H1 (cell line): ENCODE measurements around the gene NKAIN4.

Experiments
- ASH2L ChIP-seq: fragments of 200-600, 300-600 bp; sonication (generic); IDR thresholded peaks from one replicate; pipeline ENCODE4 v1.7.1; 2017; ENCODE audit warnings: low read length
- CHD2 ChIP-seq: IDR thresholded peaks from 2 replicates; pipeline ENCODE4 v1.6.1; 2012; ENCODE audit warnings: low read length, improper control_type of control experiment
- EGR1 ChIP-seq: IDR thresholded peaks from 2 replicates; pipeline ENCODE4 v1.6.1; 2011; ENCODE audit warnings: low read depth, low read length, borderline replicate concordance
- EP300 ChIP-seq, 2 experiments: IDR thresholded peaks; 1 replicate in 1 of 2; 2 replicates in 1 of 2; pipeline ENCODE4 v1.6.1; 2011 to 2012; ENCODE audit warnings: low read depth in 2 of 2, low read length in 2 of 2, mild to moderate bottlenecking in 2 of 2, borderline replicate concordance in 1 of 2, inconsistent platforms in 1 of 2, moderate library complexity in 1 of 2
- HDAC6 ChIP-seq: IDR thresholded peaks from one replicate; pipeline ENCODE4 v1.7.1; 2012; ENCODE audit warnings: low read depth, mild to moderate bottlenecking, inconsistent platforms, low read length, moderate library complexity
- JUND ChIP-seq: IDR thresholded peaks from 2 replicates; pipeline ENCODE4 v1.6.1; 2011; ENCODE audit warnings: mild to moderate bottlenecking, improper control_type of control experiment, low read length
- RAD21 ChIP-seq, 2 experiments: IDR thresholded peaks in 1 of 2; conservative IDR thresholded peaks in 1 of 2; 2 replicates each; pipeline ENCODE4 v1.6.1; 2011; ENCODE audit warnings: low read depth in 2 of 2, low read length in 2 of 2, improper control_type of control experiment in 1 of 2, inconsistent platforms in 1 of 2, mild to moderate bottlenecking in 1 of 2, moderate library complexity in 1 of 2
- TAF7 ChIP-seq: optimal IDR thresholded peaks from 2 replicates; pipeline ENCODE3; 2011; ENCODE audit warnings: low read depth, mild to moderate bottlenecking, inconsistent platforms, low read length, moderate library complexity, borderline replicate concordance
- YY1 ChIP-seq: IDR thresholded peaks from 2 replicates; pipeline ENCODE4 v1.6.1; 2011; ENCODE audit warnings: low read depth, mild to moderate bottlenecking, low read length
- TF ChIP-seq, protein P1 (sequence below): IDR thresholded peaks from 2 replicates; pipeline ENCODE4 v1.6.1; 2012; ENCODE audit warnings: inconsistent platforms
- TF ChIP-seq, protein P2 (sequence below), 3 experiments: IDR thresholded peaks; 1 replicate in 2 of 3; 2 replicates in 1 of 3; pipeline versions ENCODE4 v1.5.1 to v1.6.1; 2011; ENCODE audit warnings: low read length in 3 of 3, mild to moderate bottlenecking in 3 of 3, inconsistent platforms in 2 of 3, low read depth in 1 of 3, moderate library complexity in 1 of 3; ENCODE audit not compliant: insufficient read depth in 1 of 3; ENCODE audit errors: control extremely low read depth in 1 of 3
- TF ChIP-seq, protein P3 (sequence below): IDR thresholded peaks from 2 replicates; pipeline ENCODE4 v1.6.1; 2012; ENCODE audit warnings: inconsistent platforms

DNA sequence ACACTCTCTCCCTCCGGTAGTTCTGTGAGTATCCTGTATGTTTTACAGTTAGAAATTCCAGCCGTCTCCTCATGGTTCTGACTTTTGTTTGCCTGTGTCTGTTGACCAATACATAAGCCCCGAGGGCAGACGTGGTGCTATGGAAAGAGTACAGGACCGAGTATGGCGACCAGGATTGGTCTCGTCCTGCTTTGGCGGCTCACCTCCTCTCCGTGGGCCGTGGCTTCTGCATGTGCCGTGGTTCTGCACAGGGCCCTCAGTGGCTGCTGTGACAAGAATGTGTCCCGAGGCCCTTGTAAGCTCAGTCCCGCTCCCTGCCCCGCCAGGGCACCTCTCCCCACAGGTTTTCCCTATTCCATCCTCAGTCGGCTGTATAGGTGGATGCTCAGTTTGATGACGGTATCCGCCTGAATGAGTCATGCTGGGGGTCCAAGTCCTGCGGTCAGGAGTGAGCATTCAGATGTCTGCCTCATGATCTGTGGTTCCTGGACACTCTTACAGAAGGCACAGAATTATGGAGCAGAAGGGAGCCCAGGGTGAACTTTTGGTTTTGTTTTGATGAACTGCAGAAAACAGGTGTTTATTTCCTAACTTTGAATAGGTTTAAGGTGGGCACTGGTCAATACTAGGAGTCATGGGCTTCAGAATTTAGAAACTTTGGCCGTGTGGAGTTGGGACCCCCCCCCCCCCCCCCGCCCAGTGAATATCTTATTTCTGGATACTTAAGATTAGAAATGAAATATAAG is 19.5 kb upstream of the NKAIN4 start:
- TF ChIP-seq, protein P1, sequence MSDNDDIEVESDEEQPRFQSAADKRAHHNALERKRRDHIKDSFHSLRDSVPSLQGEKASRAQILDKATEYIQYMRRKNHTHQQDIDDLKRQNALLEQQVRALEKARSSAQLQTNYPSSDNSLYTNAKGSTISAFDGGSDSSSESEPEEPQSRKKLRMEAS, result no peak
- TF ChIP-seq, protein P2, sequence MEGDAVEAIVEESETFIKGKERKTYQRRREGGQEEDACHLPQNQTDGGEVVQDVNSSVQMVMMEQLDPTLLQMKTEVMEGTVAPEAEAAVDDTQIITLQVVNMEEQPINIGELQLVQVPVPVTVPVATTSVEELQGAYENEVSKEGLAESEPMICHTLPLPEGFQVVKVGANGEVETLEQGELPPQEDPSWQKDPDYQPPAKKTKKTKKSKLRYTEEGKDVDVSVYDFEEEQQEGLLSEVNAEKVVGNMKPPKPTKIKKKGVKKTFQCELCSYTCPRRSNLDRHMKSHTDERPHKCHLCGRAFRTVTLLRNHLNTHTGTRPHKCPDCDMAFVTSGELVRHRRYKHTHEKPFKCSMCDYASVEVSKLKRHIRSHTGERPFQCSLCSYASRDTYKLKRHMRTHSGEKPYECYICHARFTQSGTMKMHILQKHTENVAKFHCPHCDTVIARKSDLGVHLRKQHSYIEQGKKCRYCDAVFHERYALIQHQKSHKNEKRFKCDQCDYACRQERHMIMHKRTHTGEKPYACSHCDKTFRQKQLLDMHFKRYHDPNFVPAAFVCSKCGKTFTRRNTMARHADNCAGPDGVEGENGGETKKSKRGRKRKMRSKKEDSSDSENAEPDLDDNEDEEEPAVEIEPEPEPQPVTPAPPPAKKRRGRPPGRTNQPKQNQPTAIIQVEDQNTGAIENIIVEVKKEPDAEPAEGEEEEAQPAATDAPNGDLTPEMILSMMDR (IDR thresholded peaks at IDR 0.05; ENCODE audit: control extremely low read depth in 1 of 3, insufficient read depth in 1 of 3, low read depth in 1 of 3, low read length in 3 of 3), result no peak
- TF ChIP-seq EGR1 (no peak), ASH2L (no peak), EP300 (IDR thresholded peaks at IDR 0.05; ENCODE audit: borderline replicate concordance in 1 of 2, low read depth in 2 of 2, low read length in 2 of 2) (no peak), TAF7 (no peak), HDAC6 (no peak), YY1 (no peak), JUND (no peak), RAD21 (IDR thresholded peaks at IDR 0.05 in 1 of 2, conservative IDR thresholded peaks at IDR 0.05 in 1 of 2; ENCODE audit: low read depth in 2 of 2, low read length in 2 of 2) (no peak), CHD2 (no peak)
- TF ChIP-seq, protein P3, sequence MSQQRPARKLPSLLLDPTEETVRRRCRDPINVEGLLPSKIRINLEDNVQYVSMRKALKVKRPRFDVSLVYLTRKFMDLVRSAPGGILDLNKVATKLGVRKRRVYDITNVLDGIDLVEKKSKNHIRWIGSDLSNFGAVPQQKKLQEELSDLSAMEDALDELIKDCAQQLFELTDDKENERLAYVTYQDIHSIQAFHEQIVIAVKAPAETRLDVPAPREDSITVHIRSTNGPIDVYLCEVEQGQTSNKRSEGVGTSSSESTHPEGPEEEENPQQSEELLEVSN, result no peak
